Calu3 (cell line): Measurements from ENCODE around the gene LYPD5. TPM values are rescaled to one million over a fixed set of nuclear protein-coding genes. Genes with fewer than 3 reads are reported as not detected.

Experiments
- BruUV-seq: library from RNA; stranded (reverse); fragments of 400-500 nt; replicated peaks from 2 replicates; lab custom pipeline; 2021; lab: Mats Ljungman, UMichigan
- CTCF ChIA-PET: fragments of 300-600 bp; sonication (Branson Sonifier 250); formaldehyde crosslinking; loops from one replicate; lab custom pipeline; 2022; ENCODE audit warnings: antibody characterized with exemption; lab: Charles Lee
- DNase-seq: peaks from one replicate; pipeline ENCODE4 v3.0.0; 2022
- H3K27ac Mint-ChIP-seq: one replicate; pipeline ENCODE4 v1.8.0; 2022; ENCODE audit warnings: mixed read lengths; ENCODE audit not compliant: unreplicated experiment
- H3K27me3 Mint-ChIP-seq: one replicate; pipeline ENCODE4 v1.8.0; 2022; ENCODE audit warnings: mixed read lengths; ENCODE audit not compliant: unreplicated experiment
- H3K36me3 Mint-ChIP-seq: one replicate; pipeline ENCODE4 v1.8.0; 2022; ENCODE audit warnings: mild to moderate bottlenecking, moderate library complexity, mixed read lengths; ENCODE audit not compliant: insufficient read depth, unreplicated experiment
- H3K4me1 Mint-ChIP-seq: one replicate; pipeline ENCODE4 v1.8.0; 2022; ENCODE audit warnings: mild to moderate bottlenecking, low read depth, mixed read lengths; ENCODE audit not compliant: unreplicated experiment
- H3K4me3 Mint-ChIP-seq: one replicate; pipeline ENCODE4 v1.8.0; 2022; ENCODE audit warnings: mild to moderate bottlenecking, low read depth, moderate library complexity, mixed read lengths; ENCODE audit not compliant: unreplicated experiment
- H3K9me3 Mint-ChIP-seq: one replicate; pipeline ENCODE4 v1.8.0; 2022; ENCODE audit warnings: low read depth, mixed read lengths; ENCODE audit not compliant: unreplicated experiment
- CTCF ChIP-seq: fragments of 200-600 bp; IDR thresholded peaks from one replicate; pipeline ENCODE4 v1.8.0; 2022; ENCODE audit warnings: antibody characterized with exemption; ENCODE audit not compliant: unreplicated experiment
- intact Hi-C: fragments of 100-400 bp; cut with micrococcal nuclease; formaldehyde crosslinking; loops from one replicate; pipeline ENCODE4 v1.10.0; 2022; ENCODE audit not compliant: unreplicated experiment
- total RNA-seq: library from RNA; stranded (reverse); gene quantifications from 2 replicates; pipeline ENCODE4 v1.2.3, GENCODE V29; 2022

Gene LYPD5
- total RNA-seq, 1 experiment from 2014 or later: 5.0 TPM

- TF ChIP-seq CTCF: no peak
- peaks cover 20% of the 10 kb centered on the region for H3K4me1 Mint-ChIP-seq
- CTCF ChIA-PET: no interaction called here
- no peaks in the 10 kb centered on the region for H3K9me3 Mint-ChIP-seq
- no peaks in the 10 kb centered on the region for H3K27me3 Mint-ChIP-seq
- no peak for DNase-seq
- intact Hi-C loops: no loop called here
- no peak overlapping the region for H3K27ac Mint-ChIP-seq
- peaks cover 44% of the 10 kb centered on the region for H3K36me3 Mint-ChIP-seq
- BruUV-seq: no TSS peak
- H3K4me3 Mint-ChIP-seq: no peak overlapping the region
Measured at GRCh38 chr19:43751466-43752220, 50.6 kb downstream of the LYPD5 start.

- Mint-ChIP-seq H3K27ac (no peak overlapping the region), H3K36me3 (peaks cover 39% of the 10 kb centered on the region), H3K27me3 (no peaks in the 10 kb centered on the region), H3K4me3 (no peak overlapping the region), H3K4me1 (peaks cover 10% of the 10 kb centered on the region), H3K9me3 (no peaks in the 10 kb centered on the region)
- TF ChIP-seq CTCF: no peak
- DNase-seq: no peak
- CTCF ChIA-PET: no interaction called here
- BruUV-seq: no TSS peak
- intact Hi-C loops: no loop called here
Measured at GRCh38 chr19:43749898-43750297, 52.3 kb downstream of the LYPD5 start.

GRCh38 chr19:43749152-43749551 lies 53.1 kb downstream of the LYPD5 start:
- H3K27me3 Mint-ChIP-seq: no peaks in the 10 kb centered on the region
- DNase-seq: no peak
- no peaks in the 10 kb centered on the region for H3K9me3 Mint-ChIP-seq
- TF ChIP-seq CTCF: no peak
- intact Hi-C loops: no loop called here
- CTCF ChIA-PET: no interaction called here
- no peak overlapping the region for H3K27ac Mint-ChIP-seq
- BruUV-seq: no TSS peak
- peaks cover 39% of the 10 kb centered on the region for H3K36me3 Mint-ChIP-seq
- peaks cover 10% of the 10 kb centered on the region for H3K4me1 Mint-ChIP-seq
- no peak overlapping the region for H3K4me3 Mint-ChIP-seq

DNA sequence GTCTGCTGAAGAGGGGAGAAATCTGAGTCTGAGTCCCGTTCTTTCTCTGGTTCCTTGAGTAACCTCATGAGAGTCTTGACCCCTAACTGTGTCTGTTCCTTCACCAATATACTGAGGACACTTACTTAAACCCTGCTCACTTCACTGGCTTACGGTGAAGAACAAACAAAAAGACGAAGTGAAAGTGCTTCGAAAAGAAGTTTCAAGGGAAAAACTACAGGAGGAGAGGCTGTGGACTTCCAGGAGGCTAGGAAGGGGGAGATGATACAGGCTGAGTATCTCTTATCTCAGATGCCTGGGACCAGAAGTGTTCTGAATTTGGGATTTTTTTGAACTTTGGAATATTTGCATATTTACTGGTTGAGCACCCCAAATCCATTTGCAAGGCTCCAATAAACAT lies 53.6 kb downstream of the LYPD5 start:
- BruUV-seq: no TSS peak
- TF ChIP-seq CTCF: no peak
- H3K36me3 Mint-ChIP-seq: peaks cover 39% of the 10 kb centered on the region
- CTCF ChIA-PET: no interaction called here
- no peak overlapping the region for H3K4me3 Mint-ChIP-seq
- no peak for DNase-seq
- H3K9me3 Mint-ChIP-seq: no peaks in the 10 kb centered on the region
- intact Hi-C loops: no loop called here
- H3K4me1 Mint-ChIP-seq: peaks cover 10% of the 10 kb centered on the region
- no peak overlapping the region for H3K27ac Mint-ChIP-seq
- no peaks in the 10 kb centered on the region for H3K27me3 Mint-ChIP-seq
